ENCODE data around the gene AMBP. TPM values are rescaled to one million over a fixed set of nuclear protein-coding genes. Genes with fewer than 3 reads are reported as not detected.

The AMBP gene
- total RNA-seq, 1 donor, result 0.27 TPM

DNA sequence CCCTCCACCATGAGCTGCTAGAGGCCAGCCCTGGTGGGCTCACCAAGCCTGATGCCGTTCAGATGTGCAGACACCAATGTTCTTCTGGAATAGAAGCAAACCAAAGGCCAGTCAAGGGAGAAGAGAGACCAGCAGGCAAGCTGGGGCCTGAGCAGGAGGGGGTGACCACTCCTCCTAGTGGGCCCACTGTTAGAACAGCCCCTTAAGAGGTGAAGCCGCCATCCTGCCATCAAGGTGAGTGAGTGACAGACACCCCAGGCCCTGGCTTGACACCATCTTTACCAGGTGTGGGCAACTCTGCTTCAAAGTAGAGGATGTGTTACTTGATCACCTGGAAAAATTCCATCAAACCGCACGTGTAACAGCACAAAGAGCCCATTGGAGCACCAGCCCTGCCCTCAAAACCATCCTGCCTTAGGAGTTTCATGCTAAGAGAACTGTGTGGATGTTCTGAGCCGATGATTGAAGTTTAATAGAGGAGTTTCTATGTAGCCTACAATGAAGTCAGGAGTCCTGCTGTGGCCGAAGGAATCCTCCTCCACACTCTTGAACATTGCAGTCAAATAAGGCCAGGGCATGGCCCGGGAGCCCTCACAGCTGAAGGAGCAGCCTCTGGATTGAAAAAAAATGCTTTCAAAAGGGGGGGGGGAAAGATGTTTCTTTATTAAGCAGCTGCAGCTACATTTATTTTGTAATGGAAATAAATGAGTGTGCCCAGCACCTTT lies 20.8 kb downstream of the AMBP start:
- H3K4me3 ChIP-seq (ENCODE audit: low read depth, low read length), result no peak overlapping the region
- TF ChIP-seq, protein P1, sequence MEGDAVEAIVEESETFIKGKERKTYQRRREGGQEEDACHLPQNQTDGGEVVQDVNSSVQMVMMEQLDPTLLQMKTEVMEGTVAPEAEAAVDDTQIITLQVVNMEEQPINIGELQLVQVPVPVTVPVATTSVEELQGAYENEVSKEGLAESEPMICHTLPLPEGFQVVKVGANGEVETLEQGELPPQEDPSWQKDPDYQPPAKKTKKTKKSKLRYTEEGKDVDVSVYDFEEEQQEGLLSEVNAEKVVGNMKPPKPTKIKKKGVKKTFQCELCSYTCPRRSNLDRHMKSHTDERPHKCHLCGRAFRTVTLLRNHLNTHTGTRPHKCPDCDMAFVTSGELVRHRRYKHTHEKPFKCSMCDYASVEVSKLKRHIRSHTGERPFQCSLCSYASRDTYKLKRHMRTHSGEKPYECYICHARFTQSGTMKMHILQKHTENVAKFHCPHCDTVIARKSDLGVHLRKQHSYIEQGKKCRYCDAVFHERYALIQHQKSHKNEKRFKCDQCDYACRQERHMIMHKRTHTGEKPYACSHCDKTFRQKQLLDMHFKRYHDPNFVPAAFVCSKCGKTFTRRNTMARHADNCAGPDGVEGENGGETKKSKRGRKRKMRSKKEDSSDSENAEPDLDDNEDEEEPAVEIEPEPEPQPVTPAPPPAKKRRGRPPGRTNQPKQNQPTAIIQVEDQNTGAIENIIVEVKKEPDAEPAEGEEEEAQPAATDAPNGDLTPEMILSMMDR (IDR thresholded peaks at IDR 0.05; ENCODE audit: insufficient read depth, low read length), result no peak
- DNase-seq (ENCODE audit: low read depth), result no peak

DNA sequence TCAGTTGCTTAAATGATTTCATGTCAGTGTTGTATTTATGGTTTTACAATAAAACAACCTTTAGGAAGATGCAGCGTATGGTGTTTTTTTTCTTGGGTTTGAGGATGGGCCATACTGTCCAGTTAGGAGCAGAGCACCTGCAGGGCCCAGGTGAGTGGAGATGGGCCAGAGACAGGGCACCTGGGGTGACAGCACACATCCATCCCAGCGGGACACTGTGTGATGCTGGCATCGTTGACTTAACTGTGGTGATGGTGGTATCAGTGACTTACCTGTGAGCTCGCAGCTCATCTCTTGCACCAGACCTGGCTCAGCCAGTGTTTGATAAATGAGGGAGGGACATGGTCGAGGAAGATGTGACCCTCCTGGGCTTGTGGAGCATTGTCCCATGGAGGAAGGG lies 21.6 kb downstream of the AMBP start:
- no peak for DNase-seq (ENCODE audit: low read depth)
- TF ChIP-seq, protein P1 (IDR thresholded peaks at IDR 0.05; ENCODE audit: insufficient read depth, low read length), result no peak
- no peak overlapping the region for H3K4me3 ChIP-seq (ENCODE audit: low read depth, low read length)

DNA sequence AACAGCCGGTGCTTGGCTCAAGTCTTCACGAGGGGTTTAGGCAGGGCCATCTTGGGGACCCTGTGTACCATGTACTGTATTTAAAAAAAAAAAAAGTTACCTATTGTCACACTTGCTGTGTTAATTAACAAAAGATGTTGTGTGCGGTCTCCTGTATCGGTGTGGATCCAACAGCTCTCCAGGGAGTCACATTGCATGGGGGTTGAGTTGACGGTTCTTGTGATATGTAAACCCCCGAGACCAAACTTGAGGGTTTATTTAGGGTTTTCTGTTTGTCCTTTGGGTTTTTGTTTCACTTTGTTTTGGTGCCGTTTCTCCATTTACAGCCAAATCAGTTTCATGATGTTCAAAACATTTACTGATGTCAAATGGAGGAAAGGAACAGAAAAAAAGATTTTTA lies 22.2 kb downstream of the AMBP start:
- H3K4me3 ChIP-seq (ENCODE audit: low read depth, low read length), result no peak overlapping the region
- TF ChIP-seq, protein P1 (IDR thresholded peaks at IDR 0.05; ENCODE audit: insufficient read depth, low read length), result no peak
- DNase-seq (ENCODE audit: low read depth), result no peak

DNA sequence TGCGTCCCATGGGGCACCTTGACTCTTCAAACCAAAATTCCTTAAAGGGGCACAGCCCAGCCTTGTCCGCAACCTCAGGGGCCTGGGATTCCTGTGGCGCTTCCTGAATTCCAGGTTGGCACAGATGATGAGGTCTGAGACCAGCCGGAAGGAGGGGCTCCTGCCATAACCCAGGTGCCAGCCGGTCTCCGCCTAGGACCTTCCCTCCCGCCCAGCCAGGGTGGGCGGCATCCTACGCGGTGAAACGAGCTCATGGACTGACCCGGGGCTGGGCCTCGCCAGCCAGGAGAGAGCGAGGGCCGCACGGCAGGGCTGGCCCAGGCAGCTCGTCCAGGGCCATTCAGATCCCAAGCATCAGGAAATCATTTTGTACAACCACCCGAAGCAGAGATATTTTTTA lies 23.0 kb downstream of the AMBP start:
- TF ChIP-seq, protein P1 (IDR thresholded peaks at IDR 0.05; ENCODE audit: insufficient read depth, low read length), result no peak
- no peak overlapping the region for H3K4me3 ChIP-seq (ENCODE audit: low read depth, low read length)
- DNase-seq (ENCODE audit: low read depth), result no peak

DNA sequence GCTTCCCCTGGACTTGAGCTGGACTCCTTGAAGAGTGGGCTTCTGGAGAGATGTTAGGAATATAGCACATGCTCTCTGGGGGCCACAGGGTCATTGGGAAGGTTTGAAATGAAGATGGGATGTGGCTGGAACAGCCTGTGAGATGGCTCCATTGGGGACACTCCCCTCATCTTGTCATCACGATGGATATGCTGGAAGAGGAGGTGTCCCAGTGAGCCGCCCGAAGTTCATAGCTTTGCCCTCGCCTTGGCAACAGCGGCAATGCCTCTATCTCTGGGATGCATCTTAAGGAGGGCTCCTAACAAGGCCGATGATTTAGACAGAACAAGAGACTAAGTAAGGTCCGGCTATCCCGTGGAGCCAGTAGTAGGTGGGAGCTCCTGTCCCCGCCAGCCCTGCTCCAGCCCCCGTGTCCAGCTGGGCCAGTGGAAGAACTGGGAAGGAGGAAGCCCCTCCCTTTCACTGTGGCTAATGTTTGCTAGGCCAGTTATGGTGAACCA lies 23.9 kb downstream of the AMBP start:
- TF ChIP-seq, protein P1 (IDR thresholded peaks at IDR 0.05; ENCODE audit: insufficient read depth, low read length), result no peak
- H3K4me3 ChIP-seq (ENCODE audit: low read depth, low read length), result no peak overlapping the region
- DNase-seq (ENCODE audit: low read depth), result no peak

DNA sequence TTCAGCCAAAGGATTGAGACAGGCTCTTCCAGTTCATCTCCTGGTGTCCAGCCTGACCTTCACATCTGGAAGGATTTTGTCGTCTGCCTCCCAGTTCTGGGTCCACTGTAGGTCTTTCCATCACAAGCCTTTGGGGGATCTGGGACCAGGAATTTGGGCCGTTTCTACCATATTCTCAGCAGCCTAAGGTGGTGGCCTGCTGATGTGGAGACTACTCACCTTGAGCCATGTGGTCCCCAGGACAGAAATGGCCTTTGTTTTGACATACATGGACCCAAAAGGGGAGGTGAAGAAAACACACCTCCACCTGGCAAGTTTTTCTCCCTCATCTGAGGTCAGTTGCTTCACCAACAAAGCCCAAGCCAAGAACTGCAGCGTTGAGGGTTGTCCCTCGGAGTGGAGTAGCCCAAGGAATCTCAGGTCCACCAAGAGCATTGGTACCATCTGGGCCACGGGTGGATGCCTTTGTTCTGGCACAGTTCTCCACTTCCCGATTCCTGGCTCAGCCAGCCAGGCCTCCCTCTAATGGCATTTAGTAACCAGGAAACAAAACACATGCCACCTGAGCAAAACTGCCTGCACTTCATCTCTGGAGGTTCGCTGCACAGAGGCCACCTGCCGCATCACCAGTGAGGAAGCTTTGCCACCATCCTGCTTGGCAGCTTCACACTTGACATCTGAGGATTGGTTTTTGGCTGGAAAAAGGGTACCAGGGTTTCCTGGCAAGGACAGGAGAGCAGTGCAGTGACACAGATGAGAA lies 24.7 kb downstream of the AMBP start:
- TF ChIP-seq, protein P1 (IDR thresholded peaks at IDR 0.05; ENCODE audit: insufficient read depth, low read length), result no peak
- no peak for DNase-seq (ENCODE audit: low read depth)
- no peak overlapping the region for H3K4me3 ChIP-seq (ENCODE audit: low read depth, low read length)
